Retina (tissue), 1 donor: ENCODE measurements around the gene PIGC.

Source experiments
- DNase-seq: peaks from one replicate; pipeline ENCODE4 v3.0.0-alpha.2; 2016

Gene PIGC

GRCh38 chr1:172443666-172444453 is at the start of gene PIGC:
PIGC (minus strand) TSS chr1:172444069; CDS start chr1:172442622, 1,447 bp downstream.
- DNase-seq = peak; percentile 92

- no peak for DNase-seq
Measured at GRCh38 chr1:172492421-172492820, 48.6 kb upstream of the PIGC start.

- no peak for DNase-seq
Measured at GRCh38 chr1:172489847-172490246, 46.0 kb upstream of the PIGC start.

GRCh38 chr1:172488393-172488792 is 44.5 kb upstream of the PIGC start:
- DNase-seq = no peak

GRCh38 chr1:172487550-172487949 is 43.7 kb upstream of the PIGC start:
- DNase-seq = no peak

- no peak for DNase-seq
Measured at GRCh38 chr1:172486805-172487454, 43.1 kb upstream of the PIGC start.

GRCh38 chr1:172485626-172486025 is 41.8 kb upstream of the PIGC start:
- no peak for DNase-seq

GRCh38 chr1:172484252-172484651 is 40.4 kb upstream of the PIGC start:
- DNase-seq = no peak

GRCh38 chr1:172483448-172483847 is 39.6 kb upstream of the PIGC start:
- no peak for DNase-seq

- no peak for DNase-seq
Measured at GRCh38 chr1:172482044-172482443, 38.2 kb upstream of the PIGC start.

GRCh38 chr1:172480431-172480830 is 36.6 kb upstream of the PIGC start:
- no peak for DNase-seq

GRCh38 chr1:172478485-172478884 is 34.6 kb upstream of the PIGC start:
- no peak for DNase-seq

GRCh38 chr1:172477741-172478140 is 33.9 kb upstream of the PIGC start:
- no peak for DNase-seq

GRCh38 chr1:172477216-172477615 is 33.3 kb upstream of the PIGC start:
- DNase-seq = no peak

- no peak for DNase-seq
Measured at GRCh38 chr1:172476218-172476811, 32.4 kb upstream of the PIGC start.

GRCh38 chr1:172473842-172474241 is 30.0 kb upstream of the PIGC start:
- DNase-seq = no peak

GRCh38 chr1:172473302-172473701 is 29.4 kb upstream of the PIGC start:
- DNase-seq = no peak

GRCh38 chr1:172472495-172472894 is 28.6 kb upstream of the PIGC start:
- DNase-seq = no peak

GRCh38 chr1:172471666-172472065 is 27.8 kb upstream of the PIGC start:
- no peak for DNase-seq

GRCh38 chr1:172470149-172470548 is 26.3 kb upstream of the PIGC start:
- DNase-seq = no peak

- DNase-seq = no peak
Measured at GRCh38 chr1:172469717-172470116, 25.8 kb upstream of the PIGC start.

- DNase-seq = no peak
Measured at GRCh38 chr1:172468296-172468695, 24.4 kb upstream of the PIGC start.

- no peak for DNase-seq
Measured at GRCh38 chr1:172467446-172467845, 23.6 kb upstream of the PIGC start.

- DNase-seq = no peak
Measured at GRCh38 chr1:172466795-172467407, 23.0 kb upstream of the PIGC start.
